Measurements from ENCODE around the gene NDRG2. TPM values are rescaled to one million over a fixed set of nuclear protein-coding genes. Genes with fewer than 3 reads are reported as not detected.

Gene NDRG2
- total RNA-seq, 1 experiment from 2014 or later, result 18.9 TPM

GRCh38 chr14:21036751-21037150 is 11.9 kb upstream of the NDRG2 start:
- Histone ChIP-seq H3K4me1 (ENCODE audit: control insufficient read depth in 1 of 2, insufficient read depth in 2 of 2, low read length in 2 of 2) (peaks cover 0 to 7% of the 10 kb centered on the region in 2 experiments; a peak in 1 of 4 replicates), H3K36me3 (ENCODE audit: control insufficient read depth in 1 of 2, insufficient read depth in 2 of 2, low read length in 2 of 2) (no peaks in the 10 kb centered on the region), H3K27me3 (ENCODE audit: insufficient read depth, low read length) (no peaks in the 10 kb centered on the region; the same call in 1 of the 2 replicates), H3K27ac (ENCODE audit: low read depth, low read length) (no peak overlapping the region), H3K4me3 (replicated peaks in 1 of 2; ENCODE audit: low read depth in 1 of 2, low read length in 2 of 2) (no peak overlapping the region), H2AFZ (ENCODE audit: low read depth, low read length, poor library complexity, severe bottlenecking) (no peak overlapping the region), H3K9me3 (ENCODE audit: control insufficient read depth in 1 of 2, insufficient read depth in 1 of 2, low read depth in 1 of 2, low read length in 2 of 2) (no peaks in the 10 kb centered on the region), H4K20me1 (ENCODE audit: insufficient read depth) (no peaks in the 10 kb centered on the region), H3K9me2 (ENCODE audit: insufficient read depth) (no peaks in the 10 kb centered on the region), H3K4me2 (ENCODE audit: low read length) (no peak overlapping the region), H3K79me2 (ENCODE audit: insufficient read depth, low read length) (no peaks in the 10 kb centered on the region), H3K9ac (ENCODE audit: low read length) (no peak overlapping the region)
- POLR2A ChIA-PET, result no interaction called here
- ATAC-seq (no peak; the same call in 1 of the 2 replicates), DNase-seq (ENCODE audit: low read depth, low spot score) (no peak)
- BruUV-seq (replicated peaks), result no TSS peak
- TF ChIP-seq POLR2A (IDR thresholded peaks at IDR 0.05; ENCODE audit: borderline replicate concordance, extremely low read depth, insufficient read depth, insufficient read length), result no peak
- no peak for TF ChIP-seq REST (IDR thresholded peaks at IDR 0.05; ENCODE audit: low read depth)
- no peak for TF ChIP-seq POLR2AphosphoS5 (IDR thresholded peaks at IDR 0.05; ENCODE audit: low read depth, low read length)
- TF ChIP-seq EZH2 (IDR thresholded peaks at IDR 0.05), result no peak
- TF ChIP-seq ZNF274 (IDR thresholded peaks at IDR 0.05; ENCODE audit: low read depth, low read length), result no peak
- no peak for TF ChIP-seq JUND (IDR thresholded peaks at IDR 0.05)
- TF ChIP-seq ZFX (IDR thresholded peaks at IDR 0.05), result no peak
- no peak for TF ChIP-seq EGR1 (IDR thresholded peaks at IDR 0.05; ENCODE audit: low read depth)
- TF ChIP-seq CBX3 (IDR thresholded peaks at IDR 0.05; ENCODE audit: low read depth), result no peak
- TF ChIP-seq FOSL1 (IDR thresholded peaks at IDR 0.05; ENCODE audit: low read depth), result no peak
- TF ChIP-seq CTCF (IDR thresholded peaks at IDR 0.05 in 2 of 3, conservative IDR thresholded peaks at IDR 0.05 in 1 of 3; ENCODE audit: borderline replicate concordance in 1 of 3, insufficient read depth in 1 of 3, low read depth in 2 of 3, low read length in 2 of 3), result no peak
- no peak for TF ChIP-seq YY1 (IDR thresholded peaks at IDR 0.05; ENCODE audit: extremely low read depth, insufficient replicate concordance, low read depth, low read length)
- no peak for TF ChIP-seq ZBTB33 (IDR thresholded peaks at IDR 0.05; ENCODE audit: extremely low read depth, insufficient replicate concordance, low read length)
- RAD21 ChIA-PET (ENCODE audit: low non-redundant PET in 1 of 2, low total read pairs in 2 of 2, uncharacterized antibody in 2 of 2, unreplicated experiment in 2 of 2), result no interaction called here
- intact Hi-C loops (cut with micrococcal nuclease), result no loop called here
- CTCF ChIA-PET, result interaction anchor here (5.2 kb wide), 1 partner anchor 22 kb away, joined by 25 read pairs; no protein-coding TSS in a partner anchor

All from HCT116 (cell line).